ENCODE data around the gene ATG16L2.

Gene ATG16L2

GRCh38 chr11:72816404-72816990 is 2.3 kb downstream of the ATG16L2 start:
- TF ChIP-seq CTCF (IDR thresholded peaks at IDR 0.05; ENCODE audit: low read depth, low read length, poor library complexity, severe bottlenecking) (no peak), EZH2phosphoT487 (IDR thresholded peaks at IDR 0.05; ENCODE audit: borderline replicate concordance, low read length) (no peak)
- Histone ChIP-seq H3K9me3 (ENCODE audit: control insufficient read depth, insufficient read depth, low read length) (no peaks in the 10 kb centered on the region), H3K36me3 (ENCODE audit: control insufficient read depth, low read length) (peaks cover 76% of the 10 kb centered on the region), H3K27ac (ENCODE audit: low read depth, low read length) (peak overlapping the region; percentile 77), H3F3A (ENCODE audit: control insufficient read depth, insufficient read depth) (no peaks in the 10 kb centered on the region; the same call in 1 of the 2 replicates), H3K4me2 (ENCODE audit: low read length) (peak overlapping the region; percentile 84), H3K4me1 (ENCODE audit: control insufficient read depth, low read length) (peaks cover 25% of the 10 kb centered on the region), H3K4me3 (ENCODE audit: low read length) (peak overlapping the region; percentile 79), H3K27me3 (ENCODE audit: control insufficient read depth, low read length) (no peaks in the 10 kb centered on the region), H3K79me2 (ENCODE audit: control insufficient read depth, low read length) (peaks cover 62% of the 10 kb centered on the region), H3K9me2 (replicated peaks; ENCODE audit: control insufficient read depth, low read length) (no peaks in the 10 kb centered on the region), H4K20me1 (ENCODE audit: control insufficient read depth, insufficient read depth, low read depth, low read length) (no peaks in the 10 kb centered on the region)

GRCh38 chr11:72817966-72818365 is 3.8 kb downstream of the ATG16L2 start:
- H3K27ac ChIP-seq (ENCODE audit: low read depth, low read length) = no peak overlapping the region
- no peak overlapping the region for H3K4me2 ChIP-seq (ENCODE audit: low read length)
- peaks cover 29% of the 10 kb centered on the region for H3K4me1 ChIP-seq (ENCODE audit: control insufficient read depth, low read length)
- H3K79me2 ChIP-seq (ENCODE audit: control insufficient read depth, low read length) = peaks cover 49% of the 10 kb centered on the region
- TF ChIP-seq EZH2phosphoT487 (IDR thresholded peaks at IDR 0.05; ENCODE audit: borderline replicate concordance, low read length) (no peak), CTCF (IDR thresholded peaks at IDR 0.05; ENCODE audit: low read depth, low read length, poor library complexity, severe bottlenecking) (no peak)
- H3K4me3 ChIP-seq (ENCODE audit: low read length) = no peak overlapping the region
- no peaks in the 10 kb centered on the region for H3K9me2 ChIP-seq (replicated peaks; ENCODE audit: control insufficient read depth, low read length)
- H3K36me3 ChIP-seq (ENCODE audit: control insufficient read depth, low read length) = peaks cover 73% of the 10 kb centered on the region
- no peaks in the 10 kb centered on the region for H3K9me3 ChIP-seq (ENCODE audit: control insufficient read depth, insufficient read depth, low read length)
- no peaks in the 10 kb centered on the region for H4K20me1 ChIP-seq (ENCODE audit: control insufficient read depth, insufficient read depth, low read depth, low read length)
- H3F3A ChIP-seq (ENCODE audit: control insufficient read depth, insufficient read depth) = no peaks in the 10 kb centered on the region; the same call in 1 of the 2 replicates
- H3K27me3 ChIP-seq (ENCODE audit: control insufficient read depth, low read length) = no peaks in the 10 kb centered on the region

- no peaks in the 10 kb centered on the region for H3K9me2 ChIP-seq (replicated peaks; ENCODE audit: control insufficient read depth, low read length)
- H3K36me3 ChIP-seq (ENCODE audit: control insufficient read depth, low read length) = peaks cover 75% of the 10 kb centered on the region
- H3K9me3 ChIP-seq (ENCODE audit: control insufficient read depth, insufficient read depth, low read length) = no peaks in the 10 kb centered on the region
- no peak overlapping the region for H3K4me3 ChIP-seq (ENCODE audit: low read length)
- H3K27me3 ChIP-seq (ENCODE audit: control insufficient read depth, low read length) = no peaks in the 10 kb centered on the region
- H3K27ac ChIP-seq (ENCODE audit: low read depth, low read length) = no peak overlapping the region
- H3F3A ChIP-seq (ENCODE audit: control insufficient read depth, insufficient read depth) = peaks cover 9% of the 10 kb centered on the region
- TF ChIP-seq EZH2phosphoT487 (IDR thresholded peaks at IDR 0.05; ENCODE audit: borderline replicate concordance, low read length) = no peak
- no peak for TF ChIP-seq CTCF (IDR thresholded peaks at IDR 0.05; ENCODE audit: low read depth, low read length, poor library complexity, severe bottlenecking)
- peaks cover 39% of the 10 kb centered on the region for H3K4me1 ChIP-seq (ENCODE audit: control insufficient read depth, low read length)
- no peak overlapping the region for H3K4me2 ChIP-seq (ENCODE audit: low read length)
- peaks cover 44% of the 10 kb centered on the region for H3K79me2 ChIP-seq (ENCODE audit: control insufficient read depth, low read length)
- H4K20me1 ChIP-seq (ENCODE audit: control insufficient read depth, insufficient read depth, low read depth, low read length) = no peaks in the 10 kb centered on the region
Measured at GRCh38 chr11:72818971-72819370, 4.8 kb downstream of the ATG16L2 start.

All from DOHH2 (cell line).